A549 treated with AZD9567 at 1 μM for 4 hours (cell line): ENCODE data around the gene TMEFF1. TPM values are rescaled to one million over a fixed set of nuclear protein-coding genes. Genes with fewer than 3 reads are reported as not detected.

Experiments
- total RNA-seq: library from RNA; stranded (reverse); fragments of 200-300 nt; extraction: Qiagen RNA extraction; gene quantifications from 5 replicates; pipeline ENCODE4 v1.2.3, GENCODE V29; 2022; ENCODE audit not compliant: insufficient read depth

The TMEFF1 gene
- total RNA-seq = 0.71 to 1.7 TPM (median 1.0 TPM) in 4 of 5 replicates, not detected in the other

GRCh38 chr9:100472788-100473275 is at the start of gene TMEFF1:
TMEFF1 (plus strand) TSS chr9:100473149; CDS start chr9:100473545, 396 bp downstream.

GRCh38 chr9:100426530-100427365 is 46.2 kb upstream of the TMEFF1 start, which contains the start of gene MSANTD3:
MSANTD3 (plus strand) TSS chr9:100427143; CDS start chr9:100441939, 14,796 bp downstream.

GRCh38 chr9:100577776-100578448 is 105.0 kb downstream of the TMEFF1 start, which contains the start of gene CAVIN4:
CAVIN4 (plus strand) TSS chr9:100578079; CDS start chr9:100578144, 65 bp downstream.

Other genes starting within 250 kb of the TMEFF1 start
- gene TEX10, start 120.2 kb upstream of the TMEFF1 start, total RNA-seq = 22.7 to 37.8 TPM (median 24.3 TPM) in 5 replicates
- 43.3 to 59.5 TPM (median 55.2 TPM) in 5 replicates for gene MSANTD3, start 46.0 kb upstream of the TMEFF1 start, total RNA-seq
- 0.29 to 1.5 TPM (median 0.42 TPM) in 5 replicates for gene CAVIN4, start 104.9 kb downstream of the TMEFF1 start, total RNA-seq